HEK293T (cell line): ENCODE data around the gene ACOX3.

Experiments used
- ARNT ChIP-seq: fragments of 450-650 bp; IDR thresholded peaks from 2 replicates; pipeline ENCODE4 v1.6.1; 2017; ENCODE audit warnings: mild to moderate bottlenecking
- BHLHE40 ChIP-seq: fragments of 450-650 bp; IDR thresholded peaks from 2 replicates; pipeline ENCODE4 v1.6.1; 2016; ENCODE audit warnings: mild to moderate bottlenecking, moderate library complexity, borderline replicate concordance
- CTBP1 ChIP-seq: fragments of 450-650 bp; IDR thresholded peaks from 2 replicates; pipeline ENCODE4 v1.6.1; 2016; ENCODE audit warnings: borderline replicate concordance
- ELF4 ChIP-seq: fragments of 450-650 bp; IDR thresholded peaks from 2 replicates; pipeline ENCODE4 v1.6.1; 2017; ENCODE audit warnings: antibody characterized with exemption
- FOXA1 ChIP-seq: fragments of 450-650 bp; IDR thresholded peaks from 2 replicates; pipeline ENCODE4 v1.6.1; 2016; ENCODE audit warnings: mild to moderate bottlenecking
- FOXK2 ChIP-seq: fragments of 450-650 bp; IDR thresholded peaks from 2 replicates; pipeline ENCODE4 v1.6.1; 2016; ENCODE audit warnings: mild to moderate bottlenecking
- FOXM1 ChIP-seq: fragments of 450-650 bp; IDR thresholded peaks from 2 replicates; pipeline ENCODE4 v1.6.1; 2017; ENCODE audit warnings: mild to moderate bottlenecking, borderline replicate concordance
- HDGF ChIP-seq: fragments of 450-650 bp; IDR thresholded peaks from 2 replicates; pipeline ENCODE4 v1.6.1; 2017; ENCODE audit warnings: antibody characterized with exemption, borderline replicate concordance
- L3MBTL2 ChIP-seq: fragments of 450-650 bp; conservative IDR thresholded peaks from 2 replicates; pipeline ENCODE4 v1.6.1; 2016; ENCODE audit warnings: mild to moderate bottlenecking
- PKNOX1 ChIP-seq: fragments of 450-650 bp; IDR thresholded peaks from 2 replicates; pipeline ENCODE4 v1.6.1; 2016
- SP1 ChIP-seq: fragments of 450-650 bp; IDR thresholded peaks from 2 replicates; pipeline ENCODE4 v1.6.1; 2017
- SUZ12 ChIP-seq: fragments of 450-650 bp; IDR thresholded peaks from 2 replicates; pipeline ENCODE4 v1.6.1; 2016; ENCODE audit warnings: mild to moderate bottlenecking
- TARDBP ChIP-seq: fragments of 450-650 bp; IDR thresholded peaks from 2 replicates; pipeline ENCODE4 v1.6.1; 2016

- TF ChIP-seq SP1 (no peak), HDGF (no peak), ELF4 (no peak), FOXA1 (no peak), PKNOX1 (no peak), FOXM1 (no peak), SUZ12 (no peak), BHLHE40 (no peak), ARNT (no peak), L3MBTL2 (no peak), TARDBP (no peak), FOXK2 (no peak), CTBP1 (no peak)
These were observed 69.5 kb downstream of the ACOX3 start for GRCh38 chr4:8370835-8371595.
